ENCODE measurements around the gene IL22RA1. TPM values are rescaled to one million over a fixed set of nuclear protein-coding genes. Genes with fewer than 3 reads are reported as not detected.

The IL22RA1 gene
- total and polyA plus RNA-seq, 2 of the 8 experiments (the other 6 are each of a cell fraction or from before 2014, with no cell fraction given), result 0.17 to 0.32 TPM

GRCh38 chr1:24069817-24070216 is 73.1 kb downstream of the IL22RA1 start:
- no peak for TF ChIP-seq TBP (IDR thresholded peaks at IDR 0.05; ENCODE audit: low read depth, low read length)
- TF ChIP-seq POLR2AphosphoS5 (IDR thresholded peaks at IDR 0.05; ENCODE audit: low read depth, low read length), result no peak
- no peak for TF ChIP-seq SIN3A (conservative IDR thresholded peaks at IDR 0.05 in 1 of 2, IDR thresholded peaks at IDR 0.05 in 1 of 2; ENCODE audit: low read depth in 1 of 2, low read length in 2 of 2)
- TF ChIP-seq SRF (IDR thresholded peaks at IDR 0.05; ENCODE audit: low read depth, low read length), result no peak
- no peak for TF ChIP-seq SP4 (IDR thresholded peaks at IDR 0.05; ENCODE audit: low read length)
- no peak for TF ChIP-seq NANOG (IDR thresholded peaks at IDR 0.05; ENCODE audit: insufficient read depth, low read depth, low read length, poor library complexity, severe bottlenecking)
- TF ChIP-seq RFX5 (IDR thresholded peaks at IDR 0.05; ENCODE audit: borderline replicate concordance, low read depth, low read length), result no peak
- TF ChIP-seq, protein P1, sequence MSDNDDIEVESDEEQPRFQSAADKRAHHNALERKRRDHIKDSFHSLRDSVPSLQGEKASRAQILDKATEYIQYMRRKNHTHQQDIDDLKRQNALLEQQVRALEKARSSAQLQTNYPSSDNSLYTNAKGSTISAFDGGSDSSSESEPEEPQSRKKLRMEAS (IDR thresholded peaks at IDR 0.05), result no peak
- TF ChIP-seq RAD21 (IDR thresholded peaks at IDR 0.05 in 1 of 2, conservative IDR thresholded peaks at IDR 0.05 in 1 of 2; ENCODE audit: low read depth in 2 of 2, low read length in 2 of 2), result no peak
- TF ChIP-seq SP1 (IDR thresholded peaks at IDR 0.05; ENCODE audit: low read depth, low read length), result no peak
- TF ChIP-seq POLR2A (IDR thresholded peaks at IDR 0.05; ENCODE audit: control extremely low read depth in 1 of 2, low read depth in 2 of 2, low read length in 2 of 2), result no peak
- no peak for TF ChIP-seq BACH1 (IDR thresholded peaks at IDR 0.05; ENCODE audit: low read length)
- TF ChIP-seq SIRT6 (IDR thresholded peaks at IDR 0.05; ENCODE audit: low read length), result no peak
- TF ChIP-seq KDM1A (IDR thresholded peaks at IDR 0.05; ENCODE audit: borderline replicate concordance, low read length), result no peak
- no peak overlapping the region for H4K91ac ChIP-seq (replicated peaks; ENCODE audit: insufficient read length, low read length)
- POLR2A ChIA-PET (ENCODE audit: partially characterized antibody), result no interaction called here

More at GRCh38 chr1:24069817-24070216, 73.1 kb downstream of the IL22RA1 start:
- Histone ChIP-seq H3K14ac (ENCODE audit: insufficient read length) (no peak overlapping the region), H3K56ac (replicated peaks; ENCODE audit: insufficient read length, low read depth, low read length) (no peak overlapping the region), H3K4me1 (replicated peaks in 1 of 4; ENCODE audit: control insufficient read depth in 3 of 4, insufficient read depth in 4 of 4, low read length in 3 of 4) (peaks cover 0 to 3% (median under 1%) of the 10 kb centered on the region in 4 experiments; a peak in 4 of 7 replicates), H2BK20ac (ENCODE audit: low read length) (no peak overlapping the region), H4K8ac (ENCODE audit: extremely low read depth, insufficient read depth, low read length) (no peak overlapping the region), H2BK120ac (replicated peaks; ENCODE audit: low read depth, low read length) (no peak overlapping the region), H3K4me3 (ENCODE audit: extremely low read depth in 1 of 4, insufficient read depth in 2 of 4, low read depth in 3 of 4, low read length in 4 of 4) (no peak overlapping the region), H3K27me3 (replicated peaks in 1 of 4; ENCODE audit: control insufficient read depth in 3 of 4, extremely low read depth in 1 of 4, insufficient read depth in 3 of 4, low read length in 3 of 4) (no peaks in the 10 kb centered on the region; a peak in 1 of 7 replicates), H3K79me2 (ENCODE audit: control insufficient read depth in 1 of 2, insufficient read depth in 2 of 2, low read length in 2 of 2) (no peaks in the 10 kb centered on the region), H2BK5ac (ENCODE audit: low read depth, low read length) (no peak overlapping the region), H3K23ac (ENCODE audit: insufficient read length) (no peak overlapping the region), H2AFZ (ENCODE audit: low read length) (no peak overlapping the region), H3K36me3 (ENCODE audit: control insufficient read depth in 2 of 4, insufficient read depth in 4 of 4, low read length in 3 of 4) (no peaks in the 10 kb centered on the region), H3K9me3 (ENCODE audit: insufficient read depth in 2 of 2, low read depth in 1 of 2, low read length in 1 of 2) (no peaks in the 10 kb centered on the region), H3K79me1 (ENCODE audit: low read depth, low read length) (no peaks in the 10 kb centered on the region), H2AK5ac (ENCODE audit: low read depth, low read length) (no peak overlapping the region), H4K20me1 (replicated peaks in 1 of 2; ENCODE audit: control insufficient read depth in 1 of 2, insufficient read depth in 2 of 2, low read length in 2 of 2) (no peaks in the 10 kb centered on the region), H3K27ac (ENCODE audit: low read depth, low read length) (no peak overlapping the region), H2BK15ac (ENCODE audit: low read length) (no peak overlapping the region), H3K4ac (replicated peaks; ENCODE audit: insufficient read length, low read depth, low read length) (no peak overlapping the region), H3K23me2 (ENCODE audit: low read depth, low read length) (no peaks in the 10 kb centered on the region), H3K9ac (replicated peaks in 1 of 4; ENCODE audit: extremely low read depth in 1 of 4, low read depth in 3 of 4, low read length in 3 of 4) (no peak overlapping the region), H2BK12ac (ENCODE audit: low read depth, low read length) (no peak overlapping the region), H4K5ac (ENCODE audit: insufficient read length, low read depth, low read length) (no peak overlapping the region), H3K4me2 (ENCODE audit: insufficient read depth in 1 of 2, low read depth in 2 of 2, low read length in 2 of 2) (no peak overlapping the region), H3K18ac (ENCODE audit: extremely low read depth, low read length) (no peak overlapping the region)
- DNase-seq (ENCODE audit: low read depth in 1 of 2, low spot score in 2 of 2) (no peak), FAIRE-seq (no peak)
- CTCF ChIA-PET (ENCODE audit: partially characterized antibody), result interaction anchor here (1.2 to 3.5 kb wide), 10 partner anchors 8 to 239 kb away, joined by 5 to 32 read pairs (median 8); partner anchors contain the start of gene MYOM3
- WGBS, 2 experiments (ENCODE audit: extremely low coverage in 1 of 2, insufficient coverage in 1 of 2, insufficient read length in 1 of 2, insufficient replicate concordance in 2 of 2, low coverage in 1 of 2, low lambda C conversion rate in 2 of 2, missing lambda C conversion rate in 1 of 2), result 81% methylated on average over 7 of the region's 7 CpGs; no CpG with 5 or more reads in 1 of the 2 experiments
